Measurements from ENCODE around the gene NUDC.
"Not testable (repeated sequence)": the region's sequence is repeated elsewhere in the genome, so short reads cannot be mapped to it uniquely, and the experiment has no call there.

The NUDC gene

GRCh38 chr1:26978901-26979300, 57.4 kb downstream of the NUDC start:
- DNase-seq (ENCODE audit: low read depth): no peak
- in situ Hi-C loops (cut with HindIII; ENCODE audit: low sequenced_read_pairs): no loop called here
- no peak overlapping the region for H3K4me3 ChIP-seq (ENCODE audit: low read depth, low read length)
- TF ChIP-seq CTCF (IDR thresholded peaks at IDR 0.05; ENCODE audit: low read depth, low read length, missing control alignments): no peak

GRCh38 chr1:26981146-26981846, 59.8 kb downstream of the NUDC start:
- in situ Hi-C loops (cut with HindIII; ENCODE audit: low sequenced_read_pairs): no loop called here
- no peak for DNase-seq (ENCODE audit: low read depth)
- no peak overlapping the region for H3K4me3 ChIP-seq (ENCODE audit: low read depth, low read length)
- TF ChIP-seq CTCF (IDR thresholded peaks at IDR 0.05; ENCODE audit: low read depth, low read length, missing control alignments): no peak

- in situ Hi-C loops (cut with HindIII; ENCODE audit: low sequenced_read_pairs): no loop called here
- no peak for TF ChIP-seq CTCF (IDR thresholded peaks at IDR 0.05; ENCODE audit: low read depth, low read length, missing control alignments)
- no peak for DNase-seq (ENCODE audit: low read depth)
- no peak overlapping the region for H3K4me3 ChIP-seq (ENCODE audit: low read depth, low read length)
Measured at GRCh38 chr1:26983863-26984262, 62.3 kb downstream of the NUDC start.

GRCh38 chr1:26984291-26984690, 62.7 kb downstream of the NUDC start:
- no peak for TF ChIP-seq CTCF (IDR thresholded peaks at IDR 0.05; ENCODE audit: low read depth, low read length, missing control alignments)
- no peak overlapping the region for H3K4me3 ChIP-seq (ENCODE audit: low read depth, low read length)
- DNase-seq (ENCODE audit: low read depth): no peak
- in situ Hi-C loops (cut with HindIII; ENCODE audit: low sequenced_read_pairs): no loop called here

GRCh38 chr1:26986658-26987057, 65.1 kb downstream of the NUDC start:
- in situ Hi-C loops (cut with HindIII; ENCODE audit: low sequenced_read_pairs): no loop called here
- DNase-seq (ENCODE audit: low read depth): no peak
- H3K4me3 ChIP-seq (ENCODE audit: low read depth, low read length): no peak overlapping the region
- no peak for TF ChIP-seq CTCF (IDR thresholded peaks at IDR 0.05; ENCODE audit: low read depth, low read length, missing control alignments)

- in situ Hi-C loops (cut with HindIII; ENCODE audit: low sequenced_read_pairs): loop anchor here (5.0 kb wide), 1 partner anchor 48 kb away; no protein-coding TSS in a partner anchor
- not testable (repeated sequence) for DNase-seq (ENCODE audit: low read depth); H3K4me3 ChIP-seq (ENCODE audit: low read depth, low read length)
Measured at GRCh38 chr1:26989403-26990109, 68.0 kb downstream of the NUDC start.

All from astrocyte of the cerebellum (primary cell).